HG03469 (cell line): Measurements from ENCODE around the gene GPR87.

Experiments used
- ATAC-seq: cut with Tn5 transposase; IDR thresholded peaks from one replicate; pipeline ENCODE4 v1.9.1; 2021; ENCODE audit warnings: mild to moderate bottlenecking, moderate library complexity, moderate number of reproducible peaks; ENCODE audit not compliant: unreplicated experiment

GPR87 gene

GRCh38 chr3:151283907-151284461, 32.6 kb downstream of the GPR87 start:
- ATAC-seq: no peak

DNA sequence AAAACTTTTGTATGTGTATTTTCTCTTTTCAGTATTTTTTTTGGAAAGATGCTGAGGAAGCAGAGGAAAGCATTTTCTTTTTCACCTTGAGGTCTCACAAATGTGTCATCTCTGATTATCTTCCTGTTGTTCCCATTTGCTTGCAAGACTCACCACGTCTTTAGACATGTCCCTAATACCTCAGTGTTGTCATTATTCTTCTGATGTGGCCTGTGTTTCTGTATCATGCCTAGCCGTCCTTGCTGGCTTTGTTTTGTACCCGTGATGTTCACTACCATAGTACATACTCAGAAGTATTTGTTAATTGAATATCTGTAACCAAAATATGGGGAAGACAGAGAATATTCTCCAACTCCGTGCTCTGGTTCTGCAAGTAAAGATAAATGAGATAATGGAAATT, 33.2 kb downstream of the GPR87 start:
- no peak for ATAC-seq

DNA sequence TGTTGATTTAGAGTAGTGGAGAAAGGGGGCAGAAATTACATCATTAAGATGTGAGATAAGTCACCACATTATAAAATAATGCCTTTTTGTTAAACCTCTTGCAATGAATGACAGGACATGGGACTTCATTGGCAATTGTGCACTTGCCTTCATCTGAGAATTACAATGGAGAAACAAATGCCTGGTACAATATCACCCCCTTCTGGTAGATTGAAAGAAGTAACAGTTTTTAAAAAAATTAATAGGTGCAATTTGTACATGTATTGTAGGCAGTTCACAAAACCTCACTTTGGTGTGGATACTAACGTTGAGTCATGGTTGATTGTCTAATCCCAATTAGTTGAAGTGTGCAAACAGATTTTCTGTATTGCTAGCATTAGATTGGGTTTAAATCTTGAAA, 33.7 kb downstream of the GPR87 start:
- ATAC-seq: no peak

DNA sequence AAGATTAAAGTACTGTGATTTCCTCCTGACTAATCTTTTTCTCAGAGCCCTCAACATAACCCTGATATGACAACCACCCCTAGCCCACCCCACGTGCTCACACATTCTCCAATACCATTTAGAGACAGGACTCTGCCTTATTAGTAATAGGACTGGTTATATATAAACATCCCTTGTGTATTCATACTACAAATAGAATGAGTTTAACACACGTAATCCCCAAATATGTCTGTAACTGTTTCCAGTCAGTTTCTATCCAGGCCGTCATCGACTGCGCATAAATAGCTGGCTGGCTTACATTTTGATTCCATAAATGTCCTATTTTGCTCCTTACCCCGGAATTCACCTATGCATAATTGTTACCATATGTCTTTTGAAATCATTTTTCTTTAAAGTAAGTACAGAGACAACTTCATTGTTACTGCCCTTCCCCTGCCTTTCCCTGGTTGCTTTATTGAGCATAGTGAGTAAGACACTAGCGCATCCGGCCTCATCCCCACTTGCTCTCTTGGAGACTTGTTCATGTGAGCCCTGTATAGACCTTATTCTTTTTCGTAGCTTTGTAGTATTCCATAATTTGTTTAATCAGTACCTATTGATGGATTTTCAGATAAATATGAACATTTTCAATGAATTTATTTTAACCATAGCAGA, 34.8 kb downstream of the GPR87 start:
- ATAC-seq: no peak

DNA sequence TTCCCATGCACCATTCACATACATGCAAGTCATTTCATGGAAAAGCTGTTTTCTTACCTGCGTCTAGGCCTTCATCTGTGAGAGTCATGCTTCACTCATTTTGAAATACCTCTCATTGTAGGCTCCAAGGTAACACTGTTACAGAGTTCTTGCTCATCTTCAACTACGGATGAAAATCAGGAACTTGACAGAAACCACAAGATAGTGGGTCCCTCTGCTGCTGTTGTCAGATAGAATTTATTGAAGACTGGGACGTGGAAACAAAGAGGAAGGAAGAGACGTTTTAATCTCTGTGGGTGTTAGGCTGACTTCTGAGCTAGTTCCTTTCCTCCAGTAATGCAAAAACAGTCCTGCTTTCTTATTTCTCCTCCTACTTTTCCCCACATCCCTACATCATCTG, 38.4 kb downstream of the GPR87 start, which contains the start of gene P2RY14:
Gene P2RY14, minus strand, starts transcription at position 313 of the 400 bp plus-strand sequence. CDS start 64,226 bp downstream, outside the sequence.
- no peak for ATAC-seq

DNA sequence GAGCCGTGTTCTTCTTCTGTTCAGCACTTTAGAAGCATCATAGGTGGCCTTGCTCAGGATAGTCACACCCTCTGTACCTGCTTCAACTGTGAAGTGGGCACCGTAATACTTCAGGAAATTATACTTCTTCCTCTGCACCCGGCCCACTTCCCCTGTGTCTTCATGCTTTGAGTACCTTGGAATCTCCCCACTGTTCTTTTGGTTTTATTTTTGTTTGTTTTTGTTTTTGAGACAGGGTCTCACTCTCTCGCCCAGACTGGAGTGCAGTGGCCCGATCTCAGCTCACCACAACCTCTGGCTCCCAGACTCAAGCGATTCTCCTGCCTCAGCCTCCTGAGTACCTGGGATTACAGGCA, 40.0 kb downstream of the GPR87 start:
- peak; percentile 47 for ATAC-seq

GRCh38 chr3:151276038-151276686, 40.5 kb downstream of the GPR87 start:
- peak; percentile 12 for ATAC-seq

GRCh38 chr3:151275091-151275490, 41.5 kb downstream of the GPR87 start:
- no peak for ATAC-seq

GRCh38 chr3:151269631-151270030, 47.0 kb downstream of the GPR87 start:
- ATAC-seq: no peak

DNA sequence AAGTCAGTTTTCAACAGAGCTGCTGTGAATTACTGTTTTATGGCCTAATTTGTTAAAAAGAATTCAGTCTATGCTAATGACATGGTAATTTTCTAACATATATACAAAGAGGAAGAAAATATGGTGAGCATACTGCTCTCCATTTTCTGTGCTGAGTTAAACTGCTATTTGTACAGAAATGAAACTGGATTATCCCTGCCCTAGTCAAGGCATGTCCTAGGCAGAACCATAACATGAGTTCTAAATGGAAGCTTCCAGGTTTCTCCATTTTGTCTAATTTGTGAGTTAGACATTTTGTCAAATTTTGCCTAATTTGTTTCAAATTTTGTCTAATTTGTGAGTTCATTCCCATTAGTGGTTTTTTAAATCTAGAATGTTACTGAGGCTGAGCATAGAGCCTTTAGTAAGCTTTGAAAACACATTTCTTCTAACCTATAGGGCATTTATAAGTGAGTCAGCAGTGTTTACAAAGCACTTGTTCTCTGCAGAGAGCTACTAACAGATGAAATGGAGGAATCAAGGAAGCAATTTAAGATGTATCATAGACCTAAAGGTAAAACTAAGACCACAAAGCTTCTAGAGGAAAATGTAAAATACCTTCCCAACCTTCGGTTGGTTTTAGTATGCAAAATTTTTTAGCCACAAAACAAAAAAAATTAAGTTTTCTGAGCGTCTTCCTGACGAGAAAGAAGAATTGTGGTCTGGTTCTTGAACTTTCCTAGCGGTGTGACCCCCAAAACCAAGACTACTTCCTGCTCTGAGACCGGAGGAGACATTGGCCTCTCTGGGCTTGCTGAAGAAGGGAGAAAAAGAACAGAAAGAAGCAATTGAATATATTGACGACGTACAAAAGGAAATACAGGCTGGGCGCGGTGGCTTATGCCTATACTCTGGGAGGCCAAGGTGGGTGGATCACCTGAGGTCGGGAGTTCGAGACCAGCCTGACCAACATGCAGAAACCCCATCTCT, 48.1 kb downstream of the GPR87 start:
- peak; percentile 39 for ATAC-seq

DNA sequence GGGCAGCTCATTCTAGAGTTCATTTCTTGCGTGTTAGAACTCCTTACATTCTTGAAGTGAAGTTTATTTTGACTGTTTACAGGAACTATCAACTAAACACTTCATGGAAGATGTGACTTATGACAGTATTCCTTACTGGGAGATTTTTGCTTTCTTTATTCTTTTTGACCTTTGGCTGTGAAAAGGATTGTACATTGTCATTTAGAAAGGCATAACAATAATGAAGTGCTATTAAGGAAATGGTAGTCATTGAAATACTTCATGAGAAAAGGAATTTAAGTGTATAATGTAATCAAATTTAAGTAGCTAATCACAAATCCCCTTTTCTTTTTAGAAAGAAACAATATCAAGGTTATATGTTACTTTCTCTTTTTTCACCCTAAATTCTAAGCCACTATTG, 49.6 kb downstream of the GPR87 start:
- no peak for ATAC-seq

GRCh38 chr3:151265866-151266265, 50.8 kb downstream of the GPR87 start:
- peak; percentile 94 for ATAC-seq

- ATAC-seq: no peak
These were observed 51.5 kb downstream of the GPR87 start for GRCh38 chr3:151265166-151265565.

- no peak for ATAC-seq
These were observed 52.0 kb downstream of the GPR87 start for GRCh38 chr3:151264605-151265004.

GRCh38 chr3:151262871-151263525, 53.6 kb downstream of the GPR87 start:
- ATAC-seq: no peak

GRCh38 chr3:151259664-151260063, 57.0 kb downstream of the GPR87 start:
- no peak for ATAC-seq

DNA sequence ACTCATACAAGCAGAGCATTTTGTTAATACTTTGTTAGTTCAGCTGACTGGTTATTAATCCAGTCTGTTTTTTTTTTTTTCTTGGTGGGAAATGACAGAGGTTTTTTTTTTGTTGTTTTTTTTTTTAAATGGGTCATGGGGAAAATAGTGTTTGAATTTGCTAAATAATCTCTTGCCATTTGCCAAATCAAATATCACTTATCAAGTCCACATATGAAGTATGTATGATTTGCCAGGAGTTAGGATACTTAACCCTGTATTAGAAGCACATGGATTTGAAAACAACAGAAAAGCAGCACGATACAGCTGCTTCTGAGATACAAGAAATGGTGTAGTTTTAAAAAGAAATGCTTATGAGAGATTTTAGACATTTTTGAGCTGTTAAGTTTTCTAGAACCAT, 59.9 kb downstream of the GPR87 start:
- ATAC-seq: no peak

- no peak for ATAC-seq
These were observed 67.8 kb downstream of the GPR87 start for GRCh38 chr3:151248772-151249337.
